Uterus (tissue), 4 donors: ENCODE data around the gene MUC5B. TPM values are rescaled to one million over a fixed set of nuclear protein-coding genes. Genes with fewer than 3 reads are reported as not detected.
"Not testable (repeated sequence)": the region's sequence is repeated elsewhere in the genome, so short reads cannot be mapped to it uniquely, and the experiment has no call there.

Experiments used
- DNase-seq, 2 donors: peaks; one replicate each; pipeline ENCODE4 v3.0.0-alpha.2; 2019 to 2020
- H3K27ac ChIP-seq, 2 donors: fragments of 200-600 bp; sonication (generic); 1 replicate in 1 of 2; 2 replicates in 1 of 2; pipeline ENCODE4 v1.5.1; 2016 to 2018
- H3K27me3 ChIP-seq, 2 donors: fragments of 200-600 bp; sonication (generic); one replicate each; pipeline ENCODE4 v1.5.1; 2018 to 2019; ENCODE audit warnings: control low read depth in 1 of 2
- H3K36me3 ChIP-seq, 2 donors: fragments of 200-600 bp; sonication (generic); one replicate each; pipeline ENCODE4 v1.5.1; 2019; ENCODE audit warnings: control low read depth in 1 of 2
- H3K4me1 ChIP-seq, 2 donors: fragments of 200-600 bp; sonication (generic); one replicate each; pipeline ENCODE4 v1.5.1; 2018 to 2019; ENCODE audit warnings: control low read depth in 1 of 2
- H3K4me3 ChIP-seq, 2 donors: fragments of 200-600 bp; sonication (generic); 1 replicate in 1 of 2; 2 replicates in 1 of 2; pipeline ENCODE4 v1.5.1; 2018 to 2019; ENCODE audit warnings: mild to moderate bottlenecking in 1 of 2
- H3K9me3 ChIP-seq, 2 donors: fragments of 200-600 bp; sonication (generic); one replicate each; pipeline ENCODE4 v1.5.1; 2019; ENCODE audit warnings: control low read depth in 1 of 2
- POLR2A ChIP-seq, 2 donors: fragments of 450-650 bp; IDR thresholded peaks; one replicate each; pipeline ENCODE4 v1.6.1; 2016; ENCODE audit warnings: antibody characterized with exemption in 2 of 2, mild to moderate bottlenecking in 1 of 2, moderate library complexity in 1 of 2
- intact Hi-C: fragments of 100-400 bp; cut with DNase I; formaldehyde crosslinking; loops from one replicate; pipeline ENCODE4 v1.15.1; 2023; ENCODE audit warnings: low total_unique reads
- total RNA-seq, 4 donors: library from RNA; depleted of rRNA in 3 of 4; stranded (reverse); fragments of >200 nt in 3 of 4; gene quantifications; one replicate each; pipeline versions ENCODE4 v1.1.0 to v1.2.4, GENCODE V29; 2014 to 2023
- TF ChIP-seq, protein P1 (sequence below), 4 experiments: fragments of 200-600 bp in 2 of 4; fragments of 450-650 bp in 2 of 4; sonication (generic) in 2 of 4; IDR thresholded peaks; one replicate each; pipeline ENCODE4 v1.5.1; 2016 to 2019; ENCODE audit warnings: antibody characterized with exemption in 4 of 4, mild to moderate bottlenecking in 2 of 4, moderate library complexity in 1 of 4
- donor health status: DM: yes; HTN: yes; CAD: no.

MUC5B gene
- total RNA-seq, 4 donors from 2014 or later = under 0.01 to 3.8 (median 0.71) TPM

DNA sequence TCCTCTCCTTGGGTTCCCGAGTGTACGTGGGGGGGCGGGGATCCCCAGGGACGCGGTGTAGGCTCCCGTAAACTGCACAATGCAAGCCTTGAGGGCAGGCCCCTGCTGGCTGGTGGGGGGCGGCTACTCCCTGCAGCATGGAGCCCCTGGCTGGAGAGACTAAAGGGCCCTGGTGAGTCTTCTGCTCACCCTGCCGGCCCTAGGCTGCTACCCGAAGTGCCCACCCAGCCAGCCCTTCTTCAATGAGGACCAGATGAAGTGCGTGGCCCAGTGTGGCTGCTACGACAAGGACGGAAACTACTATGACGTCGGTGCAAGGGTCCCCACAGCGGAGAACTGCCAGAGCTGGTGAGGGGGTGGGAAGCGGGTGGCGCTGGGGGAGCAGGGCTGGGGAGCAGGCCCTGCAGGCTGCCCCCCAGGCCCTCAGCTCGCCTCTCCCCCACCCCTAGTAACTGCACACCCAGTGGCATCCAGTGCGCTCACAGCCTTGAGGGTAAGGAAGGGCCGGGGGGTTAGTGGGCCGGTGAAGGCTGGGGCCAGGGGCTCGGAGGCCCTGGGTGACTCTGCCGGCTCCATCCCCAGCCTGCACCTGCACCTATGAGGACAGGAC lies 16.8 kb downstream of the MUC5B start:
- Histone ChIP-seq H3K9me3 (no peaks in the 10 kb centered on the region), H3K4me1 (no peaks in the 10 kb centered on the region), H3K27ac (no peak overlapping the region), H3K36me3 (no peaks in the 10 kb centered on the region), H3K4me3 (no peak overlapping the region), H3K27me3 (no peaks in the 10 kb centered on the region)
- intact Hi-C loops = no loop called here
- TF ChIP-seq, protein P1, sequence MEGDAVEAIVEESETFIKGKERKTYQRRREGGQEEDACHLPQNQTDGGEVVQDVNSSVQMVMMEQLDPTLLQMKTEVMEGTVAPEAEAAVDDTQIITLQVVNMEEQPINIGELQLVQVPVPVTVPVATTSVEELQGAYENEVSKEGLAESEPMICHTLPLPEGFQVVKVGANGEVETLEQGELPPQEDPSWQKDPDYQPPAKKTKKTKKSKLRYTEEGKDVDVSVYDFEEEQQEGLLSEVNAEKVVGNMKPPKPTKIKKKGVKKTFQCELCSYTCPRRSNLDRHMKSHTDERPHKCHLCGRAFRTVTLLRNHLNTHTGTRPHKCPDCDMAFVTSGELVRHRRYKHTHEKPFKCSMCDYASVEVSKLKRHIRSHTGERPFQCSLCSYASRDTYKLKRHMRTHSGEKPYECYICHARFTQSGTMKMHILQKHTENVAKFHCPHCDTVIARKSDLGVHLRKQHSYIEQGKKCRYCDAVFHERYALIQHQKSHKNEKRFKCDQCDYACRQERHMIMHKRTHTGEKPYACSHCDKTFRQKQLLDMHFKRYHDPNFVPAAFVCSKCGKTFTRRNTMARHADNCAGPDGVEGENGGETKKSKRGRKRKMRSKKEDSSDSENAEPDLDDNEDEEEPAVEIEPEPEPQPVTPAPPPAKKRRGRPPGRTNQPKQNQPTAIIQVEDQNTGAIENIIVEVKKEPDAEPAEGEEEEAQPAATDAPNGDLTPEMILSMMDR (IDR thresholded peaks at IDR 0.05) = no peak
- TF ChIP-seq POLR2A (IDR thresholded peaks at IDR 0.05) = no peak
- DNase-seq = no peak

DNA sequence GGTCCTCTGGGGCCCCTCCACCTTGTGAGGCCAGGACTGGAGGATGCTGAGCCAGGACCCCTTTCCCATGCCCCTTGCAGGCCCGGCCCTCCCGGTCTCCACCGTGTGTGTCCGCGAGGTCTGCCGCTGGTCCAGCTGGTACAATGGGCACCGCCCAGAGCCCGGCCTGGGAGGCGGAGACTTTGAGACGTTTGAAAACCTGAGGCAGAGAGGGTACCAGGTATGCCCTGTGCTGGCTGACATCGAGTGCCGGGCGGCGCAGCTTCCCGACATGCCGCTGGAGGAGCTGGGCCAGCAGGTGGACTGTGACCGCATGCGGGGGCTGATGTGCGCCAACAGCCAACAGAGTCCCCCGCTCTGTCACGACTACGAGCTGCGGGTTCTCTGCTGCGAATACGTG lies 17.9 kb downstream of the MUC5B start:
- Histone ChIP-seq H3K36me3 (no peaks in the 10 kb centered on the region), H3K4me3 (no peak overlapping the region), H3K9me3 (no peaks in the 10 kb centered on the region), H3K4me1 (no peaks in the 10 kb centered on the region), H3K27me3 (no peaks in the 10 kb centered on the region), H3K27ac (no peak overlapping the region)
- intact Hi-C loops = no loop called here
- no peak for TF ChIP-seq POLR2A (IDR thresholded peaks at IDR 0.05)
- no peak for DNase-seq

DNA sequence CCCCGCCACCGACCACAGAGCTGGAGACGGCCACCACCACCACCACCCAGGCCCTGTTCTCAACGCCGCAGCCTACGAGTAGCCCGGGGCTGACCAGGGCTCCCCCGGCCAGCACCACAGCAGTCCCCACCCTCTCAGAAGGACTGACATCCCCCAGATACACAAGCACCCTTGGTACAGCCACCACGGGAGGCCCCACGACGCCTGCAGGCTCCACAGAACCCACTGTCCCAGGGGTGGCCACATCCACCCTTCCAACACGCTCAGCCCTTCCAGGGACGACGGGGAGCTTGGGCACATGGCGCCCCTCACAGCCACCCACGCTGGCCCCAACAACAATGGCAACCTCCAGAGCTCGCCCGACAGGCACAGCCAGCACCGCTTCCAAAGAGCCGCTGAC lies 18.8 kb downstream of the MUC5B start:
- TF ChIP-seq, protein P1 (IDR thresholded peaks at IDR 0.05) = no peak
- no peak for TF ChIP-seq POLR2A (IDR thresholded peaks at IDR 0.05)
- no peak for DNase-seq
- intact Hi-C loops = no loop called here

DNA sequence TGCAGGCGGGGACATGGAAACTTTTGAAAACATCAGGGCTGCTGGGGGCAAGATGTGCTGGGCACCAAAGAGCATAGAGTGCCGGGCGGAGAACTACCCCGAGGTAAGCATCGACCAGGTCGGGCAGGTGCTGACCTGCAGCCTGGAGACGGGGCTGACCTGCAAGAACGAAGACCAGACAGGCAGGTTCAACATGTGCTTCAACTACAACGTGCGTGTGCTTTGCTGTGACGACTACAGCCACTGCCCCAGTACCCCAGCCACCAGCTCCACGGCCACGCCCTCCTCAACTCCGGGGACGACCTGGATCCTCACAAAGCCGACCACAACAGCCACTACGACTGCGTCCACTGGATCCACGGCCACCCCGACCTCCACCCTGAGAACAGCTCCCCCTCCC lies 19.4 kb downstream of the MUC5B start:
- H3K36me3 ChIP-seq = no peaks in the 10 kb centered on the region
- intact Hi-C loops = no loop called here
- H3K27ac ChIP-seq = no peak overlapping the region
- H3K9me3 ChIP-seq = no peaks in the 10 kb centered on the region
- DNase-seq = no peak
- H3K27me3 ChIP-seq = no peaks in the 10 kb centered on the region
- TF ChIP-seq POLR2A (IDR thresholded peaks at IDR 0.05) = no peak
- TF ChIP-seq, protein P1 (IDR thresholded peaks at IDR 0.05) = no peak
- H3K4me1 ChIP-seq = no peaks in the 10 kb centered on the region
- no peak overlapping the region for H3K4me3 ChIP-seq

More for the DNA sequence above, 18.8 kb downstream of the MUC5B start:
- H3K36me3 ChIP-seq = no peaks in the 10 kb centered on the region
- H3K27ac ChIP-seq = no peak overlapping the region
- H3K27me3 ChIP-seq = no peaks in the 10 kb centered on the region
- no peaks in the 10 kb centered on the region for H3K9me3 ChIP-seq
- no peaks in the 10 kb centered on the region for H3K4me1 ChIP-seq
- H3K4me3 ChIP-seq = no peak overlapping the region

DNA sequence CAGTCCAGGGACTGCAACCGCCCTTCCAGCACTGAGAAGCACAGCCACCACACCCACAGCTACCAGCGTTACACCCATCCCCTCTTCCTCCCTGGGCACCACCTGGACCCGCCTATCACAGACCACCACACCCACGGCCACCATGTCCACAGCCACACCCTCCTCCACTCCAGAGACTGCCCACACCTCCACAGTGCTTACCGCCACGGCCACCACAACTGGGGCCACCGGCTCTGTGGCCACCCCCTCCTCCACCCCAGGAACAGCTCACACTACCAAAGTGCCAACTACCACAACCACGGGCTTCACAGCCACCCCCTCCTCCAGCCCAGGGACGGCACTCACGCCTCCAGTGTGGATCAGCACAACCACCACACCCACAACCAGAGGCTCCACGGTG lies 19.9 kb downstream of the MUC5B start:
- H3K4me1 ChIP-seq, H3K9me3 ChIP-seq, H3K36me3 ChIP-seq, intact Hi-C loops, DNase-seq, H3K4me3 ChIP-seq, H3K27ac ChIP-seq, H3K27me3 ChIP-seq: not testable (repeated sequence)

DNA sequence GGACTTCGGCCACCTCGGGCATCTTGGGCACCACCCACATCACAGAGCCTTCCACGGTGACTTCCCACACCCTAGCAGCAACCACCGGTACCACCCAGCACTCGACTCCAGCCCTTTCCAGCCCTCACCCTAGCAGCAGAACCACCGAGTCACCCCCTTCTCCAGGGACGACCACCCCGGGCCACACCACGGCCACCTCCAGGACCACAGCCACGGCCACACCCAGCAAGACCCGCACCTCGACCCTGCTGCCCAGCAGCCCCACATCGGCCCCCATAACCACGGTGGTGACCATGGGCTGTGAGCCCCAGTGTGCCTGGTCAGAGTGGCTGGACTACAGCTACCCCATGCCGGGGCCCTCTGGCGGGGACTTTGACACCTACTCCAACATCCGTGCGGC lies 20.7 kb downstream of the MUC5B start:
- H3K36me3 ChIP-seq, H3K4me3 ChIP-seq, H3K4me1 ChIP-seq, H3K27me3 ChIP-seq, DNase-seq, intact Hi-C loops, H3K9me3 ChIP-seq, H3K27ac ChIP-seq: not testable (repeated sequence)

DNA sequence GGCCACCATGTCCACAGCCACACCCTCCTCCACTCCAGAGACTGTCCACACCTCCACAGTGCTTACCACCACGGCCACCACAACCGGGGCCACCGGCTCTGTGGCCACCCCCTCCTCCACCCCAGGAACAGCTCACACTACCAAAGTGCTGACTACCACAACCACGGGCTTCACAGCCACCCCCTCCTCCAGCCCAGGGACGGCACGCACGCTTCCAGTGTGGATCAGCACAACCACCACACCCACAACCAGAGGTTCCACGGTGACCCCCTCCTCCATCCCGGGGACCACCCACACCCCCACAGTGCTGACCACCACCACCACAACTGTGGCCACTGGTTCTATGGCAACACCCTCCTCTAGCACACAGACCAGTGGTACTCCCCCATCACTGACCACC lies 21.7 kb downstream of the MUC5B start:
- H3K27ac ChIP-seq, H3K4me3 ChIP-seq, H3K9me3 ChIP-seq, H3K4me1 ChIP-seq, DNase-seq, H3K36me3 ChIP-seq, H3K27me3 ChIP-seq, intact Hi-C loops: not testable (repeated sequence)

DNA sequence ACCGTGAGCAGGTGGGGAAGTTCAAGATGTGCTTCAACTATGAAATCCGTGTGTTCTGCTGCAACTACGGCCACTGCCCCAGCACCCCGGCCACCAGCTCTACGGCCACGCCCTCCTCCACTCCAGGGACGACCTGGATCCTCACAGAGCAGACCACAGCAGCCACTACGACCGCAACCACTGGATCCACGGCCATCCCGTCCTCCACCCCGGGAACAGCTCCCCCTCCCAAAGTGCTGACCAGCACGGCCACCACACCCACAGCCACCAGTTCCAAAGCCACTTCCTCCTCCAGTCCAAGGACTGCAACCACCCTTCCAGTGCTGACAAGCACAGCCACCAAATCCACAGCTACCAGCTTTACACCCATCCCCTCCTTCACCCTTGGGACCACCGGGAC lies 22.9 kb downstream of the MUC5B start:
- H3K36me3 ChIP-seq, H3K4me1 ChIP-seq, H3K27ac ChIP-seq, H3K9me3 ChIP-seq, intact Hi-C loops, H3K4me3 ChIP-seq, H3K27me3 ChIP-seq, DNase-seq: not testable (repeated sequence)

DNA sequence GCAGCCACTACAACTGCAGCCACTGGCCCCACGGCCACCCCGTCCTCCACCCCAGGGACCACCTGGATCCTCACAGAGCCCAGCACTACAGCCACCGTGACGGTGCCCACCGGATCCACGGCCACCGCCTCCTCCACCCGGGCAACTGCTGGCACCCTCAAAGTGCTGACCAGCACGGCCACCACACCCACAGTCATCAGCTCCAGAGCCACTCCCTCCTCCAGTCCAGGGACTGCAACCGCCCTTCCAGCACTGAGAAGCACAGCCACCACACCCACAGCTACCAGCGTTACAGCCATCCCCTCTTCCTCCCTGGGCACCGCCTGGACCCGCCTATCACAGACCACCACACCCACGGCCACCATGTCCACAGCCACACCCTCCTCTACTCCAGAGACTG lies 23.4 kb downstream of the MUC5B start:
- H3K36me3 ChIP-seq, H3K4me3 ChIP-seq, DNase-seq, H3K4me1 ChIP-seq, H3K9me3 ChIP-seq, H3K27ac ChIP-seq, H3K27me3 ChIP-seq, intact Hi-C loops: not testable (repeated sequence)

DNA sequence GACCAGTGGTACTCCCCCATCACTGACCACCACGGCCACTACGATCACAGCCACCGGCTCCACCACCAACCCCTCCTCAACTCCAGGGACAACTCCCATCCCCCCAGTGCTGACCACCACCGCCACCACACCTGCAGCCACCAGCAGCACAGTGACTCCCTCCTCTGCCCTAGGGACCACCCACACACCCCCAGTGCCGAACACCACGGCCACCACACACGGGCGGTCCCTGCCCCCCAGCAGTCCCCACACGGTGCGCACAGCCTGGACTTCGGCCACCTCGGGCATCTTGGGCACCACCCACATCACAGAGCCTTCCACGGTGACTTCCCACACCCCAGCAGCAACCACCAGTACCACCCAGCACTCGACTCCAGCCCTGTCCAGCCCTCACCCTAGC lies 24.2 kb downstream of the MUC5B start:
- H3K4me1 ChIP-seq, H3K4me3 ChIP-seq, DNase-seq, intact Hi-C loops, H3K36me3 ChIP-seq, H3K27me3 ChIP-seq, H3K27ac ChIP-seq, H3K9me3 ChIP-seq: not testable (repeated sequence)

DNA sequence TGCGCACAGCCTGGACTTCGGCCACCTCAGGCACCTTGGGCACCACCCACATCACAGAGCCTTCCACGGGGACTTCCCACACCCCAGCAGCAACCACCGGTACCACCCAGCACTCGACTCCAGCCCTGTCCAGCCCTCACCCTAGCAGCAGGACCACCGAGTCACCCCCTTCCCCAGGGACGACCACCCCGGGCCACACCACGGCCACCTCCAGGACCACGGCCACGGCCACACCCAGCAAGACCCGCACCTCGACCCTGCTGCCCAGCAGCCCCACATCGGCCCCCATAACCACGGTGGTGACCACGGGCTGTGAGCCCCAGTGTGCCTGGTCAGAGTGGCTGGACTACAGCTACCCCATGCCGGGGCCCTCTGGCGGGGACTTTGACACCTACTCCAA lies 26.1 kb downstream of the MUC5B start:
- H3K27me3 ChIP-seq, H3K4me1 ChIP-seq, H3K9me3 ChIP-seq, intact Hi-C loops, H3K27ac ChIP-seq, DNase-seq, H3K36me3 ChIP-seq, H3K4me3 ChIP-seq: not testable (repeated sequence)
